RWPE2 (cell line): ENCODE data around the gene DUSP7.

ENCODE experiments used
- ATAC-seq: fragments of 200-7000 bp; cut with Tn5 transposase; 3 replicates; pipeline ENCODE4 v1.9.1; 2021; ENCODE audit warnings: low read depth
- DNase-seq: peaks from one replicate; pipeline ENCODE4 v3.0.0-alpha.2; 2020; ENCODE audit warnings: low spot score
- H3K27ac ChIP-seq: fragments of 450-650 bp; 2 replicates; pipeline ENCODE4 v1.5.1; 2017; ENCODE audit warnings: mild to moderate bottlenecking; ENCODE audit not compliant: poor library complexity, severe bottlenecking
- H3K27me3 ChIP-seq: fragments of 250-450 bp; sonication (Bioruptor Pico); 2 replicates; pipeline ENCODE4 v1.5.1; 2021; ENCODE audit warnings: mild to moderate bottlenecking, moderate library complexity; ENCODE audit not compliant: insufficient read depth, poor library complexity, severe bottlenecking
- H3K36me3 ChIP-seq: fragments of 250-450 bp; sonication (Bioruptor Pico); 2 replicates; pipeline ENCODE4 v1.5.1; 2020; ENCODE audit warnings: low read depth, mild to moderate bottlenecking, moderate library complexity
- H3K4me1 ChIP-seq: fragments of 250-450 bp; sonication (Bioruptor Pico); 2 replicates; pipeline ENCODE4 v1.5.1; 2021; ENCODE audit warnings: mild to moderate bottlenecking, moderate library complexity; ENCODE audit not compliant: insufficient read depth, poor library complexity, severe bottlenecking
- H3K4me3 ChIP-seq: fragments of 250-450 bp; sonication (Bioruptor Pico); 2 replicates; pipeline ENCODE4 v1.5.1; 2021; ENCODE audit warnings: mild to moderate bottlenecking, moderate library complexity; ENCODE audit not compliant: severe bottlenecking
- H3K9me3 ChIP-seq: fragments of 250-450 bp; sonication (Bioruptor Pico); 2 replicates; pipeline ENCODE4 v1.5.1; 2021; ENCODE audit warnings: mild to moderate bottlenecking, moderate library complexity; ENCODE audit not compliant: severe bottlenecking
- TF ChIP-seq, protein P1 (sequence below): fragments of 450-650 bp; IDR thresholded peaks from one replicate; pipeline ENCODE4 v1.5.1; 2017; ENCODE audit warnings: mild to moderate bottlenecking, moderate library complexity; ENCODE audit not compliant: poor library complexity, severe bottlenecking

Gene DUSP7

DNA sequence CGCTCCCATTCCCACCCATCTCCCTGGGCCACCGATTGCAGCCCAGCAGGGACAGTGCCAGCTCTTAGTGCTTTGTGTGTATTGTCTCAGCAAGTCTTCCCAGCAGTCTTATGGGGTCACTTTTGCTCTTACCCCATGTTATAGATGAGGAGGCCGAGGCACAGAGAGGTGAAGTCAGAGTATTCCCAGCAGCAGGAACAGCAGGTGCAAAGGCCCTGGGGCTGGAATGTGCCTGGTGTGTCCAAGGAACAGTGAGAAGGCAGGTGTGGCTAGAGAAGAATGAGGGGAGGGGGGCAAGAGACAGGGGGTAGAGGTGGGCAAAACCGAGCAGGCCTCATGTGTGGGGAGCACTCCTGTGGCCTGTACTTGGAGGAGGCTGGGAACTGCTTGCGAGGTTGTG is 12.8 kb upstream of the DUSP7 start:
- Histone ChIP-seq H3K4me1 (peaks cover 25% of the 10 kb centered on the region), H3K36me3 (peaks cover 4% of the 10 kb centered on the region; the same call in 1 of the 2 replicates), H3K27me3 (no peaks in the 10 kb centered on the region), H3K4me3 (no peak overlapping the region), H3K9me3 (no peaks in the 10 kb centered on the region), H3K27ac (no peak overlapping the region)
- ATAC-seq (no peak), DNase-seq (no peak)
- TF ChIP-seq, protein P1, sequence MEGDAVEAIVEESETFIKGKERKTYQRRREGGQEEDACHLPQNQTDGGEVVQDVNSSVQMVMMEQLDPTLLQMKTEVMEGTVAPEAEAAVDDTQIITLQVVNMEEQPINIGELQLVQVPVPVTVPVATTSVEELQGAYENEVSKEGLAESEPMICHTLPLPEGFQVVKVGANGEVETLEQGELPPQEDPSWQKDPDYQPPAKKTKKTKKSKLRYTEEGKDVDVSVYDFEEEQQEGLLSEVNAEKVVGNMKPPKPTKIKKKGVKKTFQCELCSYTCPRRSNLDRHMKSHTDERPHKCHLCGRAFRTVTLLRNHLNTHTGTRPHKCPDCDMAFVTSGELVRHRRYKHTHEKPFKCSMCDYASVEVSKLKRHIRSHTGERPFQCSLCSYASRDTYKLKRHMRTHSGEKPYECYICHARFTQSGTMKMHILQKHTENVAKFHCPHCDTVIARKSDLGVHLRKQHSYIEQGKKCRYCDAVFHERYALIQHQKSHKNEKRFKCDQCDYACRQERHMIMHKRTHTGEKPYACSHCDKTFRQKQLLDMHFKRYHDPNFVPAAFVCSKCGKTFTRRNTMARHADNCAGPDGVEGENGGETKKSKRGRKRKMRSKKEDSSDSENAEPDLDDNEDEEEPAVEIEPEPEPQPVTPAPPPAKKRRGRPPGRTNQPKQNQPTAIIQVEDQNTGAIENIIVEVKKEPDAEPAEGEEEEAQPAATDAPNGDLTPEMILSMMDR, result no peak

DNA sequence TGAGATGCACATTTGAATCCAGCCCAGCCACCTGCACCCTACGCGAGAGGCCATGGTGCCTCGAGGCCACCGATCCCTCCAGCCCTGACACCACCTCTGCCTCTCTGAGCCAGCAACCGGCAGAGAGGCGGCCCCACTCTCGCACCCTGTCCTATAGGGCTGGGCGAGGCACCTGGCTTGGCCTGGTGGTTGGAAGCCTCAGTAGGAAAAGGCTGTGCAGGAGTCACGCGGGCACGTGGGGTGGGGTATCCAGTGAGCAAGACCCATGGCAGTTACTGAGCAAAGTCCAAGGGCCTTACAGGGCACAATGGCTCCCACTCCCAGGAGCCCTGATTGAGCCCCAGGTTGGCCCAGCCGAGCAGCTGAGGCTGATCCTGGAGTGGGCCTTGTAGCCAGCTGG is 12.4 kb upstream of the DUSP7 start:
- H3K36me3 ChIP-seq, result peaks cover 2% of the 10 kb centered on the region; the same call in 1 of the 2 replicates
- peaks cover 25% of the 10 kb centered on the region for H3K4me1 ChIP-seq
- no peaks in the 10 kb centered on the region for H3K9me3 ChIP-seq
- TF ChIP-seq, protein P1, result no peak
- no peaks in the 10 kb centered on the region for H3K27me3 ChIP-seq
- no peak overlapping the region for H3K4me3 ChIP-seq
- ATAC-seq (no peak), DNase-seq (no peak)
- no peak overlapping the region for H3K27ac ChIP-seq

DNA sequence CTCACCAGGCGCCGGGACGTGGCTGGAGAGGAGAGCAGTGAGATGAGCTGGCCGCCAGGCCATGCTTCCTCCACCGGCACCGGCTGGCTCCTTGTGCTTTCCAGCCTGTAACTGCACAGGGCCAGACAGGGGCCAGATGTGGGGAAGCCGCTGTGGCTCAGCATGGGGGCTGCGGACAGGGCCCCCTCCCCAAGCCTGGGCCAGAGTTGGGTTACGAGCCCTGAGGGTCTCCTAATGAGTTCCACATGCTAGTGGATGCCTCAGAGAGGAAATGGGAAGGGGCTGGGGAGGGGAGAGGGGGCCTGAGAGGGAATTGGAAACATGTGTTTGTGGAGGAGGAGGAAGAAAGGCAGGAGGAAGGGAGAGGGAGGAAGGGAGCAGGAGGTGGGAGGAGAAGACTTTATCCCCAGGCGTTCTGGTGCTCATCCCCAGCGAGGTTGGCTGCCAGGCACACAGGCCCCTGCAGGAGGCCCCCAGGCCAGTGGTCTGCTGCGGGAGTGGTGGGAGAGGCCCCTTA is 11.7 kb upstream of the DUSP7 start:
- TF ChIP-seq, protein P1, result no peak

DNA sequence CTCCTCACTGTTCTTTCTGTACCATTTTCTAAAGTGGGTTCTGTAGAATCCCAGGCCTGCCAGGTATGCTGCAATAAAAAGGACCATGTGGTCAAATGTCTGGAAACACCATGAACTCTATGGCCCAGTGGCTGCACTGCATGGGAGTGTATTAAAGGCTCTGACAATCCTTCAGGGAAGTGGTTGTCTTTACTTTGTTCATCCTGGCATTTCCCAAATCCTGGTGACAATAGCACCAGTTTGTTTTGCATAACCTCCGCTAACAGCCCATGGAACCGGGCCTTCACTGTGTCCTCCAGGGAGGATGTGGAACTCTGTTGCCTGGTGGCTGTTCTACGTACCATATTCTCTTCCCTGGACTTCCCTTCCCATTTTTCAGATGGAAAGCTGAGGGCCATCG is 11.2 kb upstream of the DUSP7 start:
- H3K9me3 ChIP-seq, result no peaks in the 10 kb centered on the region
- H3K4me1 ChIP-seq, result peaks cover 31% of the 10 kb centered on the region
- no peak for ATAC-seq
- no peaks in the 10 kb centered on the region for H3K36me3 ChIP-seq
- H3K4me3 ChIP-seq, result no peak overlapping the region
- no peaks in the 10 kb centered on the region for H3K27me3 ChIP-seq
- TF ChIP-seq, protein P1, result no peak
- H3K27ac ChIP-seq, result no peak overlapping the region
- DNase-seq, result no peak

More for the DNA sequence above, 11.7 kb upstream of the DUSP7 start:
- H3K4me3 ChIP-seq, result no peak overlapping the region
- peaks cover 27% of the 10 kb centered on the region for H3K4me1 ChIP-seq
- H3K27me3 ChIP-seq, result no peaks in the 10 kb centered on the region
- ATAC-seq (no peak), DNase-seq (no peak)
- no peaks in the 10 kb centered on the region for H3K36me3 ChIP-seq
- H3K27ac ChIP-seq, result no peak overlapping the region
- no peaks in the 10 kb centered on the region for H3K9me3 ChIP-seq

DNA sequence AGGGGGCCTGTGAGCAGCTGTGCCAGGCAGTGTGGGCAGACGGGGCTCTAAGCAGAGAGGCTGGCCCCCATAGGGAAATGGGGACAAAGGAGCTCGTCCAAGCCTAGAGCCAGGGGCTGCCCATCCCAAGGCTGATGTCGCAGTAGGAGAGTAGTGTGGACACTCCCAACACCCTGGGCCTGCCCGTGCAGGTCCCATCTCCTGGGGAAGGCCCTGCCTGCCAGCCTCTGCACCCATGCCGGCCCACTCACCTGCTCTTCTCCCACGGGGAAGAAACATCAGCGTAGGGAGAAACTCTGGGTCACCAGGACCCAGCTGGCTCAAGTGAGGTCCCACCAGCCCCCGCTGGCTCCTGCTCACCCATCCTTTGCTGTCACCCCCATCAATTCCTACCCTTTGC is 10.7 kb upstream of the DUSP7 start:
- Histone ChIP-seq H3K27me3 (no peaks in the 10 kb centered on the region), H3K4me3 (no peak overlapping the region), H3K4me1 (peaks cover 36% of the 10 kb centered on the region), H3K36me3 (no peaks in the 10 kb centered on the region), H3K9me3 (no peaks in the 10 kb centered on the region), H3K27ac (no peak overlapping the region)
- DNase-seq (no peak), ATAC-seq (no peak)
- TF ChIP-seq, protein P1, result no peak
